ENCODE measurements around the gene SNX12. TPM values are rescaled to one million over a fixed set of nuclear protein-coding genes. Genes with fewer than 3 reads are reported as not detected.

SNX12 gene
- total RNA-seq, 2 donors from 2014 or later = 37.5 to 43.8 TPM

- no peak for DNase-seq
- no peaks in the 10 kb centered on the region for H3K9me3 Mint-ChIP-seq
- H3K4me1 Mint-ChIP-seq (ENCODE audit: low read depth) = peaks cover 72% of the 10 kb centered on the region
- H3K4me3 Mint-ChIP-seq = no peak overlapping the region
- H3K27ac Mint-ChIP-seq = peak overlapping the region; percentile 33
- peaks cover 22% of the 10 kb centered on the region for H3K27me3 Mint-ChIP-seq (ENCODE audit: low read depth)
- ATAC-seq (replicated peaks in 1 of 2) = peak in 1 of 2 donors; percentile 17
- H3K36me3 Mint-ChIP-seq (ENCODE audit: insufficient read depth in 2 of 2) = peaks cover 0 to 6% of the 10 kb centered on the region in 2 donors
These were observed 32.7 kb upstream of the SNX12 start for GRCh38 chrX:71100581-71101505.

DNA sequence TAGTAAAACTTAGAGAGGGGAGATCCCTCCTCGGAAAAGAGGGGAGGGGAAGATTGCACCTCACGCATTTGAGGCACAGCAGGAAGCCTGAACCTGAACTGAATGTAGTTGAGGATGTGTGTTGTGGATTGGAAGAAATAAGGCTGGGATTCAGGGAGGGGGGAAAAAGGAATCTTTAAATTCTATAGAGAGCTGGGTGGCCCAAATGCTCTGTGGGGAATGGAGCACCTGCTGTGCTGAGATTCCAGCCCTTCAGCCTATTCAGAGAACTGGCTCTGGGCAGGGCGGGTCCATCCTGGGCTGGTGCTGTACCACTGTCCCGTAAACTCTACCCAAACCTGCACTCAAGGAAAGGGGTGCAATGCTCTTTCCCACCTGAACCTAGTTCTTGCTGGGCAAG is 31.6 kb upstream of the SNX12 start:
- DNase-seq (no peak), ATAC-seq (replicated peaks in 1 of 2) (no peak)
- peaks cover 26% of the 10 kb centered on the region for H3K27me3 Mint-ChIP-seq (ENCODE audit: low read depth)
- peaks cover 68% of the 10 kb centered on the region for H3K4me1 Mint-ChIP-seq (ENCODE audit: low read depth)
- H3K9me3 Mint-ChIP-seq = no peaks in the 10 kb centered on the region
- H3K36me3 Mint-ChIP-seq (ENCODE audit: insufficient read depth in 2 of 2) = peaks cover 0 to 3% of the 10 kb centered on the region in 2 donors
- no peak overlapping the region for H3K4me3 Mint-ChIP-seq
- H3K27ac Mint-ChIP-seq = no peak overlapping the region

- ATAC-seq (replicated peaks in 1 of 2) (no peak), DNase-seq (no peak)
- H3K9me3 Mint-ChIP-seq = no peaks in the 10 kb centered on the region
- peaks cover 33% of the 10 kb centered on the region for H3K27me3 Mint-ChIP-seq (ENCODE audit: low read depth)
- H3K4me3 Mint-ChIP-seq = no peak overlapping the region
- no peak overlapping the region for H3K27ac Mint-ChIP-seq
- peaks cover 61% of the 10 kb centered on the region for H3K4me1 Mint-ChIP-seq (ENCODE audit: low read depth)
- H3K36me3 Mint-ChIP-seq (ENCODE audit: insufficient read depth in 2 of 2) = peaks cover 0 to 1% of the 10 kb centered on the region in 2 donors
These were observed 30.9 kb upstream of the SNX12 start for GRCh38 chrX:71098951-71099506.

DNA sequence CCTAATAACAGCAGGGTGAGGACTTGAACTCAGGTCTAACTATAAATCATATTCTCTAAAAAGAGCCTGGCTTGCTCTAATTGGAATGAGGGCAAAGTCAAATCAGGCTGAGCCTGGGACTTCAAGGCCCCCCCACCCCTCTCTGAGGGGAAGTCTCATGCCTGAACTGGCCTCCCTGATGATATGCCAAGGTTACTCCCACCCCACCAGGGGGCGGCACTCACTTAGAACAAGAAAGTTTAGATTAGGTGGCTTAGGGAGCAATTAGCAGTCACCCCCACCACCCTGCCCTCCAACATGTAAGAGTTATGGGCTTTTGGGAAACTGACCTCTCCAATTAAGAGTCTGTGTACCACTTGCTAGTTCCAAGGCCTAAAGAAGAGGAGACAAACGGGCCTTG is 30.2 kb upstream of the SNX12 start:
- H3K27me3 Mint-ChIP-seq (ENCODE audit: low read depth) = peaks cover 40% of the 10 kb centered on the region
- peaks cover 0 to 1% of the 10 kb centered on the region in 2 donors for H3K36me3 Mint-ChIP-seq (ENCODE audit: insufficient read depth in 2 of 2)
- ATAC-seq (replicated peaks in 1 of 2) = peak; percentile 40 to 47
- H3K27ac Mint-ChIP-seq = peak overlapping the region; percentile 32
- H3K9me3 Mint-ChIP-seq = no peaks in the 10 kb centered on the region
- H3K4me1 Mint-ChIP-seq (ENCODE audit: low read depth) = peaks cover 58% of the 10 kb centered on the region
- peak overlapping the region in 1 of 2 donors; percentile 60 for H3K4me3 Mint-ChIP-seq
- peak; percentile 73 to 77 for DNase-seq

- peak overlapping the region; percentile 98 to 100 for H3K4me3 Mint-ChIP-seq
- no peaks in the 10 kb centered on the region for H3K9me3 Mint-ChIP-seq
- H3K36me3 Mint-ChIP-seq (ENCODE audit: insufficient read depth in 2 of 2) = peaks cover 0 to 1% of the 10 kb centered on the region in 2 donors
- peaks cover 42% of the 10 kb centered on the region for H3K27me3 Mint-ChIP-seq (ENCODE audit: low read depth)
- ATAC-seq (replicated peaks in 1 of 2) (peak in 1 of 2 donors; percentile 4), DNase-seq (no peak)
- no peak overlapping the region for H3K27ac Mint-ChIP-seq
- peaks cover 45% of the 10 kb centered on the region for H3K4me1 Mint-ChIP-seq (ENCODE audit: low read depth)
These were observed 28.6 kb upstream of the SNX12 start for GRCh38 chrX:71096760-71097032.

- Mint-ChIP-seq H3K36me3 (ENCODE audit: insufficient read depth in 2 of 2) (peaks cover 0 to 1% of the 10 kb centered on the region in 2 donors), H3K4me1 (ENCODE audit: low read depth) (peaks cover 40% of the 10 kb centered on the region), H3K4me3 (peak overlapping the region; percentile 98 to 100), H3K9me3 (no peaks in the 10 kb centered on the region), H3K27ac (peak overlapping the region; percentile 94), H3K27me3 (ENCODE audit: low read depth) (peaks cover 42% of the 10 kb centered on the region)
- peak; percentile 59 for ATAC-seq (replicated peaks in 1 of 2)
- peak in 1 of 2 donors; percentile 18 for DNase-seq
These were observed 28.0 kb upstream of the SNX12 start for GRCh38 chrX:71095981-71096759.

GRCh38 chrX:71095555-71095980 is 27.4 kb upstream of the SNX12 start, which contains the start of gene FOXO4:
Gene FOXO4 (plus strand): TSS chrX:71095851. CDS start chrX:71096529, 678 bp downstream.
- Mint-ChIP-seq H3K4me1 (ENCODE audit: low read depth) (peaks cover 34% of the 10 kb centered on the region), H3K36me3 (ENCODE audit: insufficient read depth in 2 of 2) (peaks cover 0 to 1% of the 10 kb centered on the region in 2 donors), H3K27ac (peak within 1 kb of the TSS; percentile 94), H3K9me3 (no peaks in the 10 kb centered on the region), H3K4me3 (peak within 1 kb of the TSS; percentile 98 to 100), H3K27me3 (ENCODE audit: low read depth) (peaks cover 39% of the 10 kb centered on the region)
- peak; percentile 84 to 90 for DNase-seq
- peak; percentile 84 to 90 for ATAC-seq (replicated peaks in 1 of 2)

- peaks cover 0 to 1% of the 10 kb centered on the region in 2 donors for H3K36me3 Mint-ChIP-seq (ENCODE audit: insufficient read depth in 2 of 2)
- no peak for DNase-seq
- ATAC-seq (replicated peaks in 1 of 2) = no peak
- H3K9me3 Mint-ChIP-seq = no peaks in the 10 kb centered on the region
- H3K4me3 Mint-ChIP-seq = peak overlapping the region; percentile 98 to 100
- H3K4me1 Mint-ChIP-seq (ENCODE audit: low read depth) = peaks cover 32% of the 10 kb centered on the region
- H3K27ac Mint-ChIP-seq = no peak overlapping the region
- H3K27me3 Mint-ChIP-seq (ENCODE audit: low read depth) = peaks cover 36% of the 10 kb centered on the region
These were observed 26.9 kb upstream of the SNX12 start for GRCh38 chrX:71095033-71095432.

DNA sequence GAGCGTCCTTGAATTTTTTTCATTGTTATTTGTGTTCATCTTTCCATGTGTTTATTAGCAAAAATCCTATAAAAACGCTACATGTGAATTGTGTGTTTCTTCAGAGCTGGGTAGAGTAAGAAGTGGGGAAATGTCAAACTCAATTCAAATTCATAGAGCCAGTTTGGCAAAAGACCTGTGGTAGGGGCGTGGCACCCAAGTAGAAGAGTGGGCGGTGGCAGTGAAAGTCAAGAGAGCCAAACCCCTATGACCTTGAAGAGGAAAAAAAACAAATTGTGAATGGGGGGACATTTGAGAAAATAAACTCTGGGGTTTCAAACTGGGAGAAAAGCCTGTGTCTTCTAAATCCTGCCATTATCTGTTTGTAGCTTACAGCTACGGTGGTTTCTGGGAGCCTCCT is 23.1 kb upstream of the SNX12 start:
- Mint-ChIP-seq H3K27me3 (ENCODE audit: low read depth) (peaks cover 21% of the 10 kb centered on the region), H3K9me3 (no peaks in the 10 kb centered on the region), H3K4me1 (ENCODE audit: low read depth) (peaks cover 13% of the 10 kb centered on the region), H3K27ac (no peak overlapping the region), H3K36me3 (ENCODE audit: insufficient read depth in 2 of 2) (peaks cover 0 to 1% of the 10 kb centered on the region in 2 donors), H3K4me3 (no peak overlapping the region)
- DNase-seq (no peak), ATAC-seq (replicated peaks in 1 of 2) (no peak)

- peaks cover 12% of the 10 kb centered on the region for H3K4me1 Mint-ChIP-seq (ENCODE audit: low read depth)
- no peak overlapping the region for H3K27ac Mint-ChIP-seq
These were observed 17.8 kb upstream of the SNX12 start for GRCh38 chrX:71085900-71086299.

GRCh38 chrX:71082822-71083221 is 14.7 kb upstream of the SNX12 start:
- Mint-ChIP-seq H3K27ac (no peak overlapping the region), H3K4me1 (ENCODE audit: low read depth) (peaks cover 12% of the 10 kb centered on the region), H3K9me3 (no peaks in the 10 kb centered on the region), H3K36me3 (ENCODE audit: insufficient read depth in 2 of 2) (no peaks in the 10 kb centered on the region), H3K27me3 (ENCODE audit: low read depth) (no peaks in the 10 kb centered on the region), H3K4me3 (no peak overlapping the region)
- ATAC-seq (replicated peaks in 1 of 2) = no peak
- no peak for DNase-seq

More at GRCh38 chrX:71085900-71086299, 17.8 kb upstream of the SNX12 start:
- DNase-seq (no peak), ATAC-seq (replicated peaks in 1 of 2) (no peak)
- Mint-ChIP-seq H3K9me3 (no peaks in the 10 kb centered on the region), H3K27me3 (ENCODE audit: low read depth) (no peaks in the 10 kb centered on the region), H3K4me3 (no peak overlapping the region), H3K36me3 (ENCODE audit: insufficient read depth in 2 of 2) (no peaks in the 10 kb centered on the region)

- ATAC-seq (replicated peaks in 1 of 2) = peak in 1 of 2 donors; percentile 25
- peak overlapping the region; percentile 81 for H3K27ac Mint-ChIP-seq
- H3K27me3 Mint-ChIP-seq (ENCODE audit: low read depth) = no peaks in the 10 kb centered on the region
These were observed 14.1 kb upstream of the SNX12 start for GRCh38 chrX:71082124-71082647.

More at GRCh38 chrX:71082124-71082647, 14.1 kb upstream of the SNX12 start:
- Mint-ChIP-seq H3K4me1 (ENCODE audit: low read depth) (peaks cover 12% of the 10 kb centered on the region), H3K36me3 (ENCODE audit: insufficient read depth in 2 of 2) (no peaks in the 10 kb centered on the region), H3K9me3 (no peaks in the 10 kb centered on the region), H3K4me3 (no peak overlapping the region)
- no peak for DNase-seq
